ENCODE measurements around the gene SCAF8. TPM values are rescaled to one million over a fixed set of nuclear protein-coding genes. Genes with fewer than 3 reads are reported as not detected.

Gene SCAF8
- 10 to 100 TPM in 1 of 2 donors, 1 to 10 TPM in 1; 9.1 to 10.2 TPM for polyA plus RNA-seq

DNA sequence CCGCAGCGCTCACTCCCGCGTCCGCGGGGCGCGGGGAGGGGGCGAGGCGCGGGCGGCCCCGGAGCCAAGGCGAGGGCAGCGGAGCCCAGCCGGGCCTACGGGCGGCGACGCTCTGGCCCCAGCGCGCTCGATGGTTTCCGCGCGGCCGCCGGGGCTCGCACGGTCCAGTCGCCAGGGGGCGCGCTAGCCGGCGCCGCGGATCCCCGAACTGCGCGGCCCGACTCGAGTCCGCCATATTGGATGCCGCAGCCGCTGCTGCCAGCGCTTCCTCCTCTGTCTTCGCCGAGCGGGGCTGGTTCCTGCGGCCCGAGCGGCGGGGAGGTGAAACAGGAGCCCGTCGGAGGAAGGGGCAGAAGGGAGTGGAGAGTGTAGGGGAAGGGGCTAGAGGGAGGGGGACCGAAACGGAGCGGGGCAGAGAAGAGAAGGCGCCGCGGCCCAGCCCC is at the start of gene SCAF8:
Gene SCAF8 (plus strand): TSS at position 234 of the 443 bp plus-strand sequence. CDS start 485 bp downstream, outside the sequence.
- H3K27me3 ChIP-seq (ENCODE audit: control insufficient read depth in 1 of 2, insufficient read depth in 2 of 2, low read length in 2 of 2), result no peaks in the 10 kb centered on the region
- H3K27ac ChIP-seq (ENCODE audit: low read depth in 2 of 2, low read length in 1 of 2), result peak within 1 kb of the TSS; percentile 100
- peaks cover 3 to 4% of the 10 kb centered on the region in 2 donors for H3K4me1 ChIP-seq (ENCODE audit: control insufficient read depth in 2 of 2, insufficient read depth in 2 of 2, low read length in 1 of 2)
- H3K9me3 ChIP-seq (ENCODE audit: control insufficient read depth in 2 of 2, insufficient read depth in 1 of 2, low read depth in 1 of 2, low read length in 1 of 2), result peaks cover 0 to 2% of the 10 kb centered on the region in 2 donors
- H3K4me3 ChIP-seq (ENCODE audit: low read depth in 1 of 2, low read length in 2 of 2), result peak within 1 kb of the TSS; percentile 80 to 92
- H3K36me3 ChIP-seq (ENCODE audit: control insufficient read depth in 2 of 2, insufficient read depth in 2 of 2, low read length in 1 of 2), result peaks cover 0 to 5% of the 10 kb centered on the region in 2 donors
- 0% methylated on average over 34 to 61 of the region's 61 CpGs for WGBS, 2 donors

DNA sequence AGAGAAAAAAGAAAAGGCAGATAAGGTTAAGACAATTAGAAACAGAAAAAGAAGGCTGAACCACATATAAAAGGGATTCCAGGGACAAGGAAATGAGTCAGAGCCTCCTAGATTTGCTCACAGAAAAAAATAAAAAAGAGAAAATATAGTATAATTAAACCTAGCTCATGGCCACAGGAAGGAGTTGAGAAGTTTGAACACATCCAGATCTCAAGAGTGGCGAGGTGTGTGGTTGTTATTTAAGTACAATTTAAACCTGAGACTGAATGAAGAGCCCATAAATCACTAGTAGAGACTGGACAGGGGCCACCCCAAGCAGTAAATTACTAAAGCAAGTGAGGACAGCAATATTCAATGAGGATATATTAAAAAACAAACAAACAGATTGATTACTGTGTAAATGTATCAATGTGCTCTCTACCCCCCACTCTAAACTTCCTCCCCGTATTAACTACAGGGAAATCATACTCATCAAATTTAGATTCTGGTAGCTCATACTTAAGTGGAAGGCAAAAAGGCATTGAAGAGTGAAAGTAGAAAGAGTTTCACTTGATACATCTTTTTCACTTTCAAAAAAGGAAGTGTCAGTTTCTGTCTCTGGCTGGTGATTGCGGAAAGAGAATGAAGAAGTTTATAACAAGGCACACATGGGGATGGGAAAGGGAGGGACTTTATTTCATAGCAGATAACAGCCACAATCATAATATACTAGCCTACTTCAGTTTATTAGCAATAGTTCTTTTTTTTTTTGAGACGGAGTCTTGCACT is 49.3 kb upstream of the SCAF8 start:
- no peaks in the 10 kb centered on the region for H3K27me3 ChIP-seq (ENCODE audit: control insufficient read depth in 1 of 2, insufficient read depth in 2 of 2, low read length in 2 of 2)
- H3K4me3 ChIP-seq (ENCODE audit: low read depth in 1 of 2, low read length in 2 of 2), result no peak overlapping the region
- no peaks in the 10 kb centered on the region for H3K36me3 ChIP-seq (ENCODE audit: control insufficient read depth in 2 of 2, insufficient read depth in 2 of 2, low read length in 1 of 2)
- H3K27ac ChIP-seq (ENCODE audit: low read depth in 2 of 2, low read length in 1 of 2), result no peak overlapping the region
- H3K9me3 ChIP-seq (ENCODE audit: control insufficient read depth in 2 of 2, insufficient read depth in 1 of 2, low read depth in 1 of 2, low read length in 1 of 2), result no peaks in the 10 kb centered on the region
- 55 to 57% methylated on average over 4 of the region's 4 CpGs for WGBS, 2 donors
- no peaks in the 10 kb centered on the region for H3K4me1 ChIP-seq (ENCODE audit: control insufficient read depth in 2 of 2, insufficient read depth in 2 of 2, low read length in 1 of 2)

DNA sequence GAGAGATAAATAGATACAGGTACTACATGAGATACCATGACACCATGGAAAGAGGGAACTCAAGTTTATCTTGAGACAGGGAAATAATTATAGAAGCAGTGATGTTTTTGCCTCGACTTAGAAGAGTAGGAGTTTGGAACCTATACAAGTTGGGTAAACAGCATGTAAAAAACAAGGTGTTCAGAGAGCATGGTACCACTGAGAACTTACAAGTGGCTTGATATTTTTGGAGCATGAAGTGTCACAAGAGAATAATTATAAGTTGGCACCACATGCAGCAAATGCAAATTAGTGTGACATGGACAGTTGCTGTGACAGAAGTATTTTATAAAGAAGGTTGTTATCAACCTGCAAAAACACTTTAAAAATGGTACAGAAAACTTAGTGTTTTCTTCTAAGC is 47.1 kb upstream of the SCAF8 start:
- Histone ChIP-seq H3K4me1 (ENCODE audit: control insufficient read depth in 2 of 2, insufficient read depth in 2 of 2, low read length in 1 of 2) (no peaks in the 10 kb centered on the region), H3K9me3 (ENCODE audit: control insufficient read depth in 2 of 2, insufficient read depth in 1 of 2, low read depth in 1 of 2, low read length in 1 of 2) (no peaks in the 10 kb centered on the region), H3K36me3 (ENCODE audit: control insufficient read depth in 2 of 2, insufficient read depth in 2 of 2, low read length in 1 of 2) (no peaks in the 10 kb centered on the region), H3K27me3 (ENCODE audit: control insufficient read depth in 1 of 2, insufficient read depth in 2 of 2, low read length in 2 of 2) (no peaks in the 10 kb centered on the region), H3K4me3 (ENCODE audit: low read depth in 1 of 2, low read length in 2 of 2) (no peak overlapping the region), H3K27ac (ENCODE audit: low read depth in 2 of 2, low read length in 1 of 2) (no peak overlapping the region)
- 79% methylated on average over 1 of the region's 1 CpG for WGBS, 2 donors

DNA sequence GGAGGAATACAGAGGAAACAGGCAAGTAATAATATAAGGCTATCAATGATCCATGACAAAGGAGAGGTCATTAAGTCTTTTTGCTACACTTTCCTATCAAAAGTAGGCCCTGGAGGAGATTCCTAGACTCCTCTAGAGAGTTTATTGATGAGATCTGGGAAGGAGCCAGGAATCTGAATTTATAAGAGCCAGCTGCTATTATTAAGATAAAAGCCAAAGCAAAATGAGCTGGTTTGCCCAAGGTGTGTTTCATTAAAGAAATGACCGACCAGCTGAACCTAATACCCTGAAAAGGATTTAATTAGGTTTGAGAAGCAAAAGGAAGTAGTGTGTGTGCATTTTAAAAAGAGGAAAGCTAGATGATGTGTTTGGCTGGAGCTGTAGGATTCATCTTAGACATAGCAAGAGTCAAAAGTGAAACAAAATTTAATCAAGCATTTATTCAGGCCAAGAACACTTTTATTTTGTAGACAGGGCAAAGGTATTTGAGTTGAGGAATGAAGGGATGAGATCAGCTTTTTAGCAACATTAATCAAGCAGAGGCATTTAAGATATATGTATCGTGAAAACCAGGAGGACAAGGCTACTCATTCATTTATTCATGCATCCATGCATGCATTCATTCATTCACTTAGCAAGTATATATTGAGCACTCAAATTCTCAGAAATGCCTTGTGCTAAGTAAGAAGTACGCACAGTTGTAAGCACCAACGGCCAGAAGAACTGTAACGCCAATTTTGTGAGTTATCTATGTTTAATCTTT is 43.5 kb upstream of the SCAF8 start:
- no peaks in the 10 kb centered on the region for H3K4me1 ChIP-seq (ENCODE audit: control insufficient read depth in 2 of 2, insufficient read depth in 2 of 2, low read length in 1 of 2)
- H3K27ac ChIP-seq (ENCODE audit: low read depth in 2 of 2, low read length in 1 of 2), result no peak overlapping the region
- H3K9me3 ChIP-seq (ENCODE audit: control insufficient read depth in 2 of 2, insufficient read depth in 1 of 2, low read depth in 1 of 2, low read length in 1 of 2), result no peaks in the 10 kb centered on the region
- 67 to 77% methylated on average over 5 of the region's 5 CpGs for WGBS, 2 donors
- no peak overlapping the region for H3K4me3 ChIP-seq (ENCODE audit: low read depth in 1 of 2, low read length in 2 of 2)
- no peaks in the 10 kb centered on the region for H3K27me3 ChIP-seq (ENCODE audit: control insufficient read depth in 1 of 2, insufficient read depth in 2 of 2, low read length in 2 of 2)
- no peaks in the 10 kb centered on the region for H3K36me3 ChIP-seq (ENCODE audit: control insufficient read depth in 2 of 2, insufficient read depth in 2 of 2, low read length in 1 of 2)

GRCh38 chr6:154690857-154691256 is 42.4 kb upstream of the SCAF8 start:
- Histone ChIP-seq H3K27me3 (ENCODE audit: control insufficient read depth in 1 of 2, insufficient read depth in 2 of 2, low read length in 2 of 2) (no peaks in the 10 kb centered on the region), H3K4me3 (ENCODE audit: low read depth in 1 of 2, low read length in 2 of 2) (no peak overlapping the region), H3K27ac (ENCODE audit: low read depth in 2 of 2, low read length in 1 of 2) (no peak overlapping the region), H3K4me1 (ENCODE audit: control insufficient read depth in 2 of 2, insufficient read depth in 2 of 2, low read length in 1 of 2) (no peaks in the 10 kb centered on the region), H3K36me3 (ENCODE audit: control insufficient read depth in 2 of 2, insufficient read depth in 2 of 2, low read length in 1 of 2) (no peaks in the 10 kb centered on the region), H3K9me3 (ENCODE audit: control insufficient read depth in 2 of 2, insufficient read depth in 1 of 2, low read depth in 1 of 2, low read length in 1 of 2) (no peaks in the 10 kb centered on the region)
- 86 to 89% methylated on average over 4 of the region's 4 CpGs for WGBS, 2 donors

DNA sequence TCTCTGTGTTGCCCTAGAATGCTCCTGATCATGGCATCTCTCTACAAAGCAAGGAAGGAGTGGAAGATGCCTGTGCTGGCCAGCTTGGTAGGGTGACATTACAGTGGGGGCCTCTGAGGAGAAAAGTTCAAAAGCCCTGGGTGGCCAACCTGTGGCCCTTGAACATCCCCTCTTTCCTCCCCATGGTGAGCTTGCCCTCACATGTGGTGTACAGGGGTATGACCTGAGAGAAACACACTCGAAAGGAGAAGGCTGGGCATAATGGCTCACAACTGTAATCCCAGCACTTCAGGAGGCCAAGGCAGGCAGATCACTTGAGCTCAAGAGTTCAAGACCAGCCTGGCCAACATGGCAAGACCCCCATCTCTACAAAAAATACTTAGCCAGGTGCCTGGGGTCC is 36.6 kb upstream of the SCAF8 start:
- H3K9me3 ChIP-seq (ENCODE audit: control insufficient read depth in 2 of 2, insufficient read depth in 1 of 2, low read depth in 1 of 2, low read length in 1 of 2), result no peaks in the 10 kb centered on the region
- H3K4me1 ChIP-seq (ENCODE audit: control insufficient read depth in 2 of 2, insufficient read depth in 2 of 2, low read length in 1 of 2), result no peaks in the 10 kb centered on the region
- H3K27me3 ChIP-seq (ENCODE audit: control insufficient read depth in 1 of 2, insufficient read depth in 2 of 2, low read length in 2 of 2), result no peaks in the 10 kb centered on the region
- H3K4me3 ChIP-seq (ENCODE audit: low read depth in 1 of 2, low read length in 2 of 2), result no peak overlapping the region
- no peaks in the 10 kb centered on the region for H3K36me3 ChIP-seq (ENCODE audit: control insufficient read depth in 2 of 2, insufficient read depth in 2 of 2, low read length in 1 of 2)
- WGBS, 2 donors, result 85 to 88% methylated on average over 1 of the region's 1 CpG
- H3K27ac ChIP-seq (ENCODE audit: low read depth in 2 of 2, low read length in 1 of 2), result no peak overlapping the region

DNA sequence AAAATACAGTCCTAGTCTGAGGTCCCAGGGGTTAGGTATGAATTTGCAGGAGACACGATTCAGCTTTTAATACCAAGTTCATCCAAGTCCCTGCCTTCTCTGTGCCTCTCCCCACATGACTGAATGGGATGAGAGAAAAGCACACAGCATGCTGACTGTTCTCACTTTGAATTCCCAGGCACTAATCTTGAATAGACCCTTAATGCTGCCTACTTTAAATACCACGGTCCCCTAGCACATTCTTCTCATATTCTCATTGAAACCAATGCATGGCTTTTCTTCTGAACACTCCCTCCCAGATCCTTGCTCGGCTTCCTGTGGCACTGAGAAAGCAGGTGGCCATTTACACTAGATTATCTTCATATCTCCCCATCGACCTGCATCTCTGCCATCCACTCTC is 30.1 kb upstream of the SCAF8 start:
- H3K4me3 ChIP-seq (ENCODE audit: low read depth in 1 of 2, low read length in 2 of 2), result no peak overlapping the region
- no peaks in the 10 kb centered on the region for H3K9me3 ChIP-seq (ENCODE audit: control insufficient read depth in 2 of 2, insufficient read depth in 1 of 2, low read depth in 1 of 2, low read length in 1 of 2)
- H3K4me1 ChIP-seq (ENCODE audit: control insufficient read depth in 2 of 2, insufficient read depth in 2 of 2, low read length in 1 of 2), result no peaks in the 10 kb centered on the region
- H3K27ac ChIP-seq (ENCODE audit: low read depth in 2 of 2, low read length in 1 of 2), result no peak overlapping the region
- no peaks in the 10 kb centered on the region for H3K27me3 ChIP-seq (ENCODE audit: control insufficient read depth in 1 of 2, insufficient read depth in 2 of 2, low read length in 2 of 2)
- 67 to 68% methylated on average over 4 of the region's 4 CpGs for WGBS, 2 donors
- H3K36me3 ChIP-seq (ENCODE audit: control insufficient read depth in 2 of 2, insufficient read depth in 2 of 2, low read length in 1 of 2), result no peaks in the 10 kb centered on the region

DNA sequence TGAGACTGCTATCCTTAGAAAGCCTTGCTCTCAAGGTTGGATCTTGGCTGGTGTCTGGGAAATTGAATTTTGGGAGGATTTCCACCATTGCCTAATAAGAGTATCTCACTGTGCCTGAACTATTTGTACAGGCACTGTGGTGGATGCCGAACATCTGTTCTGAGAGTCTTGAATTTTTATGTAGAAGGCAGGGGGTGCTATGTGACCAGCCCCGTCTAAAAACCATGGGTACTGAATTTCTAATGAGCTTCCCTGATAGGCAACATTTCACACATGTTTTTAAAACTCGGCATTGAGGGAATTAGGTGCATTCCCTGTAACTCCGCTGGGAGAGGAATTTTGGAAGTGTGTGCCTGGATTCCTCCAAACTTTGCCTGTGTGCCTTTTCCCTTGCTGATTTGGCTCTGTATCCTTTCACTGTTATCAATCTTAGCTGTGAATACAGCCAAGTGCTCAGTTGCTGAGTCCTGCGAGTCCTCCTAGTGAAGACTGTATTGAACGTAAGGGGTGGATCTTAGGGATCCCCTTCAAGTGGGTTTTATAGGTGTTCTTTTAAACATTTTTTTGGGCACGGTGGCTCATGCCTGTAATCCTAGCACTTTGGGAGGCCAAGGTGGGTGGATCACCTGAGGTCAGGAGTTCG is 27.6 kb upstream of the SCAF8 start:
- no peak overlapping the region for H3K4me3 ChIP-seq (ENCODE audit: low read depth in 1 of 2, low read length in 2 of 2)
- WGBS, 2 donors, result 65 to 66% methylated on average over 8 of the region's 8 CpGs
- H3K4me1 ChIP-seq (ENCODE audit: control insufficient read depth in 2 of 2, insufficient read depth in 2 of 2, low read length in 1 of 2), result no peaks in the 10 kb centered on the region
- H3K27ac ChIP-seq (ENCODE audit: low read depth in 2 of 2, low read length in 1 of 2), result no peak overlapping the region
- no peaks in the 10 kb centered on the region for H3K36me3 ChIP-seq (ENCODE audit: control insufficient read depth in 2 of 2, insufficient read depth in 2 of 2, low read length in 1 of 2)
- no peaks in the 10 kb centered on the region for H3K9me3 ChIP-seq (ENCODE audit: control insufficient read depth in 2 of 2, insufficient read depth in 1 of 2, low read depth in 1 of 2, low read length in 1 of 2)
- H3K27me3 ChIP-seq (ENCODE audit: control insufficient read depth in 1 of 2, insufficient read depth in 2 of 2, low read length in 2 of 2), result no peaks in the 10 kb centered on the region

- Histone ChIP-seq H3K27ac (ENCODE audit: low read depth in 2 of 2, low read length in 1 of 2) (no peak overlapping the region), H3K36me3 (ENCODE audit: control insufficient read depth in 2 of 2, insufficient read depth in 2 of 2, low read length in 1 of 2) (no peaks in the 10 kb centered on the region), H3K4me1 (ENCODE audit: control insufficient read depth in 2 of 2, insufficient read depth in 2 of 2, low read length in 1 of 2) (no peaks in the 10 kb centered on the region), H3K27me3 (ENCODE audit: control insufficient read depth in 1 of 2, insufficient read depth in 2 of 2, low read length in 2 of 2) (no peaks in the 10 kb centered on the region), H3K9me3 (ENCODE audit: control insufficient read depth in 2 of 2, insufficient read depth in 1 of 2, low read depth in 1 of 2, low read length in 1 of 2) (no peaks in the 10 kb centered on the region), H3K4me3 (ENCODE audit: low read depth in 1 of 2, low read length in 2 of 2) (no peak overlapping the region)
- 90 to 92% methylated on average over 2 of the region's 2 CpGs for WGBS, 2 donors
Measured at GRCh38 chr6:154706389-154706788, 26.8 kb upstream of the SCAF8 start.

All from esophagus (tissue), 2 donors.